ENCODE results near the gene RNF34. TPM values are rescaled to one million over a fixed set of nuclear protein-coding genes. Genes with fewer than 3 reads are reported as not detected.
A peak's percentile ranks its signal among the peaks of the same experiment; 100 is the strongest.

The RNF34 gene
- total RNA-seq, 2 experiments from 2014 or later: 64.2 to 75.7 TPM

DNA sequence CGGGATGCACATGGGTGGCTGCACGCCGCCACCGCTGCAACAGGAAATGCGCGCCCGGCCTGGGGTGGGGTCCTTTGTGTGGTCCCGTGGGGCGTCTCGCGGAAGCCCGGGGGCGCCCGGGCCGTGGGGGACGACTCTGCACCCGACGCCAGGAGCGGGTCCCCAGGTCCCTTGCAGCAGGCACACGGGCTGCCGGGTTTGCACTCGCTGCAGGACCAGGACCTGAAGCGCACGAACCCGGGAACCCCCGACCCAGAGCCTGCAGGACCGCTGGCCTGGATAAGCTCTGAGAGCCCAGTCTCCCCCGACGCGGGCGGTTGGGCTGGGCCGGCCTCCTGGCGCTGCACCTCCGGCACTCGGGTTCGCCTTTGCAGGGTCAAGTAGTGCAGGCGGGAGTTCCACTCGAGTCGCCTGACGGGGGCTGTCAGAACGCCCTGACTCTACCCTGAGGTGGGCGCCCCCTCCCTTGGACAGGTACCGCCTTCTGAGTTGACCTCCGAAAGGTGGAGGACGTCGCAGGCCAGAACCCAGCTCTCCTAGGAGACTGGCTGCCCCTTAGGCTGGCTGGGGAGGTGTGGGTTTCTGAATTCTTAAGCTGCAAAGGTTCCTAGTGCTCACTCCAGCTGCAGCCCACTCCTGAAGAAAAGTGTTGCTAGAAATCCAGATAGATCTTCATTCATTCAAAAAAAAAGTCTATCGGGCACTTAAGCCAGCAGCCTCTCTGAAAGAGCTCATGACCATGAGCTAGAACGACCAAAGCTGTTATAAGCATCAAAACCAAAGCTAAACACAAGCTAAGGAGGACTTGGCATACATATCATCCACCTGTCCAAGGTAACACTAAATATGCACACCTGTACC is 68.0 kb downstream of the RNF34 start:
- Mint-ChIP-seq H3K27ac (no peak overlapping the region), H3K4me3 (peak overlapping the region; percentile 52)
- POLR2A ChIA-PET: interaction anchor here (0.7 to 1.1 kb wide), 4 partner anchors 67 to 312 kb away, joined by 3 to 7 read pairs (median 3); partner anchors contain the start of gene RNF34

DNA sequence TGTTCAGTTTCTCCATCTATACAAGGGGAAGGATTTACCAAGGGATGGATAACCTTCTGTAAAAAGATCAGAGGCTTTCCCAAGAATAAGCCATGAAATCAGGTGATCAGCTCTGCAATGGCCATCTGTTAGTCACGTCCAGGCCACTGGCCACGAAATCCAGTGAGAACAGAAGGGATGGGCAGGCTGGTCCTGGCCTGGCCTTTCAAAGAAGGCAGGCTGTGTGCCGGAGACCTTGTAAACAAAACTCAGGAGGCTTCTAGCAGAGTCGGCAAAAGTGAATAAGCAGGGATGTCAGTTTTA is 68.5 kb downstream of the RNF34 start:
- Mint-ChIP-seq H3K27me3 (no peaks in the 10 kb centered on the region), H3K27ac (no peak overlapping the region), H3K36me3 (ENCODE audit: low read depth) (peaks cover 15% of the 10 kb centered on the region), H3K9me3 (ENCODE audit: low read depth) (no peaks in the 10 kb centered on the region), H3K4me1 (peaks cover 20% of the 10 kb centered on the region), H3K4me3 (peak overlapping the region; percentile 52)
- ChIA-PET CTCF (interaction anchor here (0.9 to 1.9 kb wide), 6 partner anchors 8 to 201 kb away, joined by 3 to 5 read pairs (median 4); partner anchors contain the start of gene MORN3), POLR2A (interaction anchor here (0.7 to 1.1 kb wide), 4 partner anchors 68 to 311 kb away, joined by 3 to 7 read pairs (median 3); partner anchors contain the start of gene RNF34)
- ATAC-seq (no peak), DNase-seq (no peak)
- intact Hi-C loops (cut with DNase I, micrococcal nuclease): loop anchor here in 1 of 2 experiments (10.0 kb wide), 1 partner anchor 316 kb away; no protein-coding TSS in a partner anchor

More for the DNA sequence above, 68.0 kb downstream of the RNF34 start:
- intact Hi-C loops (cut with DNase I, micrococcal nuclease): loop anchor here (1.0 to 10.0 kb wide), 11 partner anchors 68 to 421 kb away; partner anchors contain the start of genes ANAPC5 (in 2 of the 2), CAMKK2 (in 1 of the 2), ORAI1 (in 1 of the 2) and RNF34 (in 1 of the 2)
- Mint-ChIP-seq H3K9me3 (ENCODE audit: low read depth) (no peaks in the 10 kb centered on the region), H3K4me1 (peaks cover 20% of the 10 kb centered on the region), H3K36me3 (ENCODE audit: low read depth) (peaks cover 15% of the 10 kb centered on the region), H3K27me3 (no peaks in the 10 kb centered on the region)
- ATAC-seq (no peak), DNase-seq (no peak)
- CTCF ChIA-PET: interaction anchor here (0.9 to 1.9 kb wide), 6 partner anchors 9 to 201 kb away, joined by 3 to 5 read pairs (median 4); partner anchors contain the start of gene MORN3

DNA sequence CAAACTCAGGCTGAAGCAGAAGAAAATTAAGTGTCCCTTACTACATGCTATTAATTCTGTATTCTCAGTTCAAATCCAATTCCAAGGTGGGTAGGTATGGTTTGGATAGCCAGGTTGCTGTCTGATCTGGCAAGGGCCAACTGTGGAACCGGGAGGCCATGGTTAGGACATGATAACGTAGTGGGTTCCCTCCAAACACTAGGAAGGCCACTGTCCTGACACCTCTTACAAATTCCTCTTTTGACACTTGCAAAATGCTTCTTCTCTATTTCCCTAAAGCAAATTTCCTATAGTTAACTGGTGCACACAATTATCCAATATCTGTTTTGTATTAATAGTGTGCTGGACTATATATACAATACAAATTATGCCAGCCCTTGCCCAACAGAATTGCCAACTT is 70.8 kb downstream of the RNF34 start:
- no peak overlapping the region for H3K4me3 Mint-ChIP-seq
- peaks cover 5% of the 10 kb centered on the region for H3K36me3 Mint-ChIP-seq (ENCODE audit: low read depth)
- DNase-seq (no peak), ATAC-seq (no peak)
- CTCF ChIA-PET: no interaction called here
- no peaks in the 10 kb centered on the region for H3K9me3 Mint-ChIP-seq (ENCODE audit: low read depth)
- intact Hi-C loops (cut with DNase I, micrococcal nuclease): no loop called here
- H3K27me3 Mint-ChIP-seq: no peaks in the 10 kb centered on the region
- no peak overlapping the region for H3K27ac Mint-ChIP-seq
- POLR2A ChIA-PET: no interaction called here
- peaks cover 6% of the 10 kb centered on the region for H3K4me1 Mint-ChIP-seq

DNA sequence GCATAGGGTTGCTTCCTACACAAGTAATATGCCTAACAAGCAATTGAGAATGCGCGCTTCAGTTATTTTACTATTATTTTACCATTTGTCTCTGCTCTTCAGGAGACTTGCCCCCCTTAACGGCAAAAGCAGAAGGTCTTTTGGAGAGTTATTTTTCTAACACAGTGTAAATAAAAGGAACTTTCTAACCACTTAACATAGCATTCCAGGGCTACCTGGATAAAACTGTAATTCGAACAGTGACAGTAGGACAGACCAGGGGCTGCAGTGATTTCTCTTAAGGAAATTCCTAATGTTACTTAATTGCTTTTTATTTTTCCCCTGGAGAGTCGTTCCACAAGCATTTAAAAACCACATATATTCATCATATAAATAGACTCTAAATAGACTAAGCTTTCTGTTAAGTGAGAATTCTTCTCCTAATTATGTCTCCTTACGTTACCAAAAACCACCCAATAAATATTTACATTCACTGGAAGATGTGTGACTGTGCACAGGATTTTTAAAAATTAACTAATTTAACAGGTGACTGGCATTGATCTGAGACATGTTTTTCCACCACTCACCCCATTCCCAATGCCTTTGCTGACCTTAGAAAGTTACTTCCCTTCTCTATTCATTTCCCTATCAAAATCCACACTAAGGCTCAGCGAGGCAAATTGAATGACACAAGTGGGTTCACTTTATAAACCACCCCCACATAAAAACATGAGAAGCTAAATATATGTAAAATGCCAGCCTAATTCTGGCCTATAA is 72.4 kb downstream of the RNF34 start:
- H3K4me3 Mint-ChIP-seq: no peak overlapping the region
- no peaks in the 10 kb centered on the region for H3K36me3 Mint-ChIP-seq (ENCODE audit: low read depth)
- DNase-seq (no peak), ATAC-seq (no peak)
- intact Hi-C loops (cut with DNase I, micrococcal nuclease): no loop called here
- no peak overlapping the region for H3K27ac Mint-ChIP-seq
- peaks cover 1% of the 10 kb centered on the region for H3K4me1 Mint-ChIP-seq
- ChIA-PET POLR2A (no interaction called here), CTCF (interaction anchor here (0.5 kb wide), 1 partner anchor 19 kb away, joined by 3 read pairs; no protein-coding TSS in a partner anchor)
- H3K9me3 Mint-ChIP-seq (ENCODE audit: low read depth): no peaks in the 10 kb centered on the region
- no peaks in the 10 kb centered on the region for H3K27me3 Mint-ChIP-seq

Small RNA genes lying within 50 kb of the gene (microRNA-seq; reads per million reads assigned to microRNA genes)
- gene MIR7107 (ENCODE audit: borderline replicate concordance): not detected

Other genes starting within 250 kb of the RNF34 start
- gene P2RX4, start 190.0 kb upstream of the RNF34 start, total RNA-seq: 10 to 100 TPM; 21.2 to 21.6 TPM
- gene CAMKK2, start 103.4 kb upstream of the RNF34 start, total RNA-seq: 10 to 100 TPM; 24.2 to 30.3 TPM
- 100 to 1,000 TPM; 113 to 118 TPM for gene ANAPC5, start 47.7 kb upstream of the RNF34 start, total RNA-seq
- gene KDM2B, start 180.9 kb downstream of the RNF34 start, total RNA-seq: 10 to 100 TPM; 39.2 to 48.7 TPM
- gene ORAI1, start 226.4 kb downstream of the RNF34 start, total RNA-seq: 10 to 100 TPM; 29.4 to 35.9 TPM

Data from activated CD4-positive, alpha-beta T cell treated with anti-CD3 and anti-CD28 coated beads for 36 hours (primary cell).